ENCODE data around the gene ALK. TPM values are rescaled to one million over a fixed set of nuclear protein-coding genes. Genes with fewer than 3 reads are reported as not detected.
A peak's percentile ranks its signal among the peaks of the same experiment; 100 is the strongest.

The ALK gene
- total RNA-seq, 1 donor from 2014 or later = not detected

DNA sequence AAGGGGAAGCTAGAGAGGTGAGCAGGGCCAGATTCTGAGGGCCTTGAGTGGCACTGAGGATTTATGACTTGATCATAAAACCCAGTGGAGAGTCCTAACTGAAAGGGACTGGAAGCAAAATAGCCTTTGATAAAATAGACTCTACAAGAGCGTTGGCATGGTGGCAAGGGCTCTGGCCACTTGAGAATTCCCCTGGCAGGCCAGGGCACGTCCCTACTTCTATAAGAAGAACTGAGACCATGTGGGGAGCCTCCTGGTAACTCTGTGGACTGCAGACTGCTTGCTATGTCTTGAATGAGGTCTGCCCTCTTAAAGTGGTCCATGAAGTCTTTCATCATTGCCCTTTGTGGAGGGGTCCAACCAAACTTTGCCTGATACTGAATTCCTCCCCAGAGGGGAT is 324.8 kb downstream of the ALK start:
- Histone ChIP-seq H3K36me3 (ENCODE audit: control insufficient read depth, insufficient read depth, low read length) (no peaks in the 10 kb centered on the region), H3K4me3 (ENCODE audit: low read depth, low read length) (no peak overlapping the region), H3K27me3 (ENCODE audit: control insufficient read depth, insufficient read depth, low read length) (no peaks in the 10 kb centered on the region)
- no peak for TF ChIP-seq CTCF (IDR thresholded peaks at IDR 0.05; ENCODE audit: insufficient read depth, low read length, severe bottlenecking)
- DNase-seq (ENCODE audit: low read depth) (peak; percentile 37), FAIRE-seq (no peak)

GRCh38 chr2:29591600-29591999 is 329.8 kb downstream of the ALK start:
- H3K36me3 ChIP-seq (ENCODE audit: control insufficient read depth, insufficient read depth, low read length) = no peaks in the 10 kb centered on the region
- no peak for FAIRE-seq
- H3K27me3 ChIP-seq (ENCODE audit: control insufficient read depth, insufficient read depth, low read length) = no peaks in the 10 kb centered on the region
- no peak for TF ChIP-seq CTCF (IDR thresholded peaks at IDR 0.05; ENCODE audit: insufficient read depth, low read length, severe bottlenecking)
- DNase-seq (ENCODE audit: low read depth) = no peak
- H3K4me3 ChIP-seq (ENCODE audit: low read depth, low read length) = no peak overlapping the region

GRCh38 chr2:29590211-29590610 is 331.2 kb downstream of the ALK start:
- Histone ChIP-seq H3K4me3 (ENCODE audit: low read depth, low read length) (no peak overlapping the region), H3K27me3 (ENCODE audit: control insufficient read depth, insufficient read depth, low read length) (no peaks in the 10 kb centered on the region), H3K36me3 (ENCODE audit: control insufficient read depth, insufficient read depth, low read length) (no peaks in the 10 kb centered on the region)
- TF ChIP-seq CTCF (IDR thresholded peaks at IDR 0.05; ENCODE audit: insufficient read depth, low read length, severe bottlenecking) = no peak
- no peak for FAIRE-seq
- no peak for DNase-seq (ENCODE audit: low read depth)

- Histone ChIP-seq H3K4me3 (ENCODE audit: low read depth, low read length) (no peak overlapping the region), H3K27me3 (ENCODE audit: control insufficient read depth, insufficient read depth, low read length) (no peaks in the 10 kb centered on the region), H3K36me3 (ENCODE audit: control insufficient read depth, insufficient read depth, low read length) (no peaks in the 10 kb centered on the region)
- DNase-seq (ENCODE audit: low read depth) (no peak), FAIRE-seq (no peak)
- TF ChIP-seq CTCF (IDR thresholded peaks at IDR 0.05; ENCODE audit: insufficient read depth, low read length, severe bottlenecking) = no peak
Observed at GRCh38 chr2:29589440-29590103, 331.8 kb downstream of the ALK start.

DNA sequence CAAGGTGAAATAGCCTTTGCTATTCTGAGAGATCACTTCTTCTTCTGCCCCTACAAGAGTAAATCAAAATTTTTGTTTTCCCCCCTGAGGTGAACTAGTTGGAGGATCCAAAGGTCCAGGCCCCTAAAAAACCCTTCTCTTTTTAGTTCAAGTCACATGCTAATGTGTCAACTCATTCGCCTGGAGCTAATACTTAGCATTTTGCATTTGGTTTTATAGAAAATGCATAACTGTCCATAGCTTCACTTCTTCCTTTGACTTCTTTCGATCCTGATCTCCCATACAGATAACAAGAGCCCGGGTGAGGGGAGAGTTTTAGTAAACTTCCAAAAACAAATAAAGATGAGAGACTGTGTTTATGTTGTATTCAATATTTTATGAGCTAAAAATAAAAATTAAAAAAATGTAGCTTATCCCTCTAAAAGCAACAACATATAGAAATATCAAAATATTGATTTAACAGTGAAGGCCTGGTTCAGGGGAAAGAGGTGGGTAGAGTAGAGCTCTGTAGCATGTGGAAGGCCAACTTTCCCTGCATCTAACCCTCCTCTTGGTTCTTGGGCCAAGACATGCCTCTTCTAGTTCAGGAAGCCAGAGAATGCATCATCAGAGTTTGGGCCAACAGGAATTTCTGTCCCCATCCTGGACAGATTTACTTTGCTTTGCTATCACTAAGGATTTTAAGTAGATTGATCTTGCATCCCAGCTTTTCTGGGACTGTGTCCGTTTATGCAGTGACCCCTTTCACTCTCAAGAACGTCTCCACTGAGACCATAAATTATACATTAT is 333.8 kb downstream of the ALK start:
- H3K36me3 ChIP-seq (ENCODE audit: control insufficient read depth, insufficient read depth, low read length) = no peaks in the 10 kb centered on the region
- H3K4me3 ChIP-seq (ENCODE audit: low read depth, low read length) = no peak overlapping the region
- no peaks in the 10 kb centered on the region for H3K27me3 ChIP-seq (ENCODE audit: control insufficient read depth, insufficient read depth, low read length)
- FAIRE-seq = no peak
- peak; percentile 54 for DNase-seq (ENCODE audit: low read depth)
- no peak for TF ChIP-seq CTCF (IDR thresholded peaks at IDR 0.05; ENCODE audit: insufficient read depth, low read length, severe bottlenecking)
